GM12872 (cell line): Measurements from ENCODE around the gene PHGDH.

Experiments
- CTCF ChIP-seq: IDR thresholded peaks from 3 replicates; pipeline ENCODE4 v1.5.1; 2011; ENCODE audit warnings: low read depth, mild to moderate bottlenecking, low read length, moderate library complexity; ENCODE audit not compliant: insufficient read depth

PHGDH gene

GRCh38 chr1:119791377-119791776 is 79.6 kb downstream of the PHGDH start:
- TF ChIP-seq CTCF, result no peak
